Keratinocyte (primary cell): ENCODE data around the gene KIF25. TPM values are rescaled to one million over a fixed set of nuclear protein-coding genes. Genes with fewer than 3 reads are reported as not detected.

Experiments
- DNase-seq: peaks from one replicate; pipeline ENCODE4 v3.0.0-alpha.2; 2011; ENCODE audit warnings: low read depth, missing footprints, low spot score
- FAIRE-seq: peaks from 2 replicates; lab custom pipeline; 2011; peaks lifted over from hg19 to GRCh38; lab: Jason Lieb, UNC
- H2AFZ ChIP-seq: 2 replicates; pipeline ENCODE4 v1.6.0; 2012; ENCODE audit warnings: low read length, control low read depth, inconsistent platforms; ENCODE audit not compliant: control insufficient read depth
- H3K27ac ChIP-seq: 2 replicates; pipeline ENCODE4 v1.5.1; 2011; ENCODE audit warnings: low read length; ENCODE audit not compliant: control insufficient read depth, insufficient read depth
- H3K27me3 ChIP-seq: 3 replicates; pipeline ENCODE4 v1.6.0; 2011; ENCODE audit warnings: low read length; ENCODE audit not compliant: control insufficient read depth, insufficient read depth; ENCODE audit errors: extremely low read depth
- H3K36me3 ChIP-seq, 2 experiments: 2 replicates in 1 of 2; 3 replicates in 1 of 2; pipeline ENCODE4 v1.5.1; 2011; ENCODE audit warnings: low read length in 2 of 2, mild to moderate bottlenecking in 1 of 2; ENCODE audit not compliant: control insufficient read depth in 2 of 2, insufficient read depth in 2 of 2; ENCODE audit errors: extremely low read depth in 1 of 2
- H3K4me1 ChIP-seq: 3 replicates; pipeline ENCODE4 v1.5.1; 2011; ENCODE audit warnings: low read length; ENCODE audit not compliant: control insufficient read depth, insufficient read depth; ENCODE audit errors: extremely low read depth
- H3K4me2 ChIP-seq: 3 replicates; pipeline ENCODE4 v1.6.0; 2011; ENCODE audit warnings: low read depth, low read length; ENCODE audit not compliant: control insufficient read depth, insufficient read depth; ENCODE audit errors: extremely low read depth
- H3K4me3 ChIP-seq, 3 experiments: fragments of 200-600 bp in 1 of 3; sonication (generic) in 1 of 3; 2 replicates in 2 of 3; 3 replicates in 1 of 3; pipeline ENCODE4 v1.5.1; 2011 to 2016; ENCODE audit warnings: low read length in 3 of 3, mild to moderate bottlenecking in 3 of 3, control low read depth in 2 of 3, inconsistent platforms in 1 of 3, low read depth in 1 of 3, mixed read lengths in 1 of 3, mixed run types in 1 of 3, moderate library complexity in 1 of 3; ENCODE audit not compliant: control insufficient read depth in 2 of 3, insufficient read depth in 2 of 3; ENCODE audit errors: extremely low read depth in 1 of 3
- H3K79me2 ChIP-seq: 2 replicates; pipeline ENCODE4 v1.6.0; 2012; ENCODE audit warnings: low read length; ENCODE audit not compliant: control insufficient read depth, insufficient read depth
- H3K9ac ChIP-seq: 3 replicates; pipeline ENCODE4 v1.6.0; 2011; ENCODE audit warnings: low read length; ENCODE audit not compliant: control insufficient read depth, insufficient read depth; ENCODE audit errors: extremely low read depth
- H3K9me1 ChIP-seq: 3 replicates; pipeline ENCODE4 v1.6.0; 2011; ENCODE audit warnings: low read length; ENCODE audit not compliant: control insufficient read depth, insufficient read depth; ENCODE audit errors: extremely low read depth
- H3K9me3 ChIP-seq: 2 replicates; pipeline ENCODE4 v1.5.1; 2012; ENCODE audit warnings: low read depth, low read length; ENCODE audit not compliant: control insufficient read depth
- H4K20me1 ChIP-seq: 3 replicates; pipeline ENCODE4 v1.6.0; 2011; ENCODE audit warnings: low read length; ENCODE audit not compliant: control insufficient read depth, insufficient read depth; ENCODE audit errors: extremely low read depth
- CTCF ChIP-seq, 3 experiments: IDR thresholded peaks in 1 of 3; conservative IDR thresholded peaks in 1 of 3; optimal IDR thresholded peaks in 1 of 3; 2 replicates in 2 of 3; 3 replicates in 1 of 3; pipeline versions ENCODE3 to v1.5.1; 2011; ENCODE audit warnings: low read length in 3 of 3, mild to moderate bottlenecking in 3 of 3, moderate library complexity in 2 of 3, control low read depth in 1 of 3, inconsistent platforms in 1 of 3; ENCODE audit not compliant: insufficient read depth in 2 of 3; ENCODE audit errors: extremely low read depth in 1 of 3
- EZH2 ChIP-seq: IDR thresholded peaks from one replicate; pipeline ENCODE4 v1.6.1; 2012; ENCODE audit warnings: inconsistent platforms, mild to moderate bottlenecking, low read length, moderate library complexity
- dilution Hi-C: fragments of 300-500 bp; cut with MboI; formaldehyde crosslinking; loops from one replicate; pipeline ENCODE4 v1.7.0; 2020; ENCODE audit warnings: low sequenced_read_pairs; ENCODE audit not compliant: extremely low pct_ligation_motif_present
- polyA plus RNA-seq, 5 experiments: library from polyadenylated mRNA; depleted of rRNA in 3 of 5; stranded (reverse) in 3 of 5; stranded (forward) in 1 of 5; unstranded in 1 of 5; fragments of >200 nt; gene quantifications; 1 replicate in 1 of 5; 2 replicates in 3 of 5; 3 replicates in 1 of 5; pipeline versions ENCODE4 v1.2.1 to v1.2.3, GENCODE V29; 2011 to 2012; ENCODE audit warnings: missing spikeins in 2 of 5, low read depth in 1 of 5, low replicate concordance in 1 of 5

The KIF25 gene
- polyA plus RNA-seq, 1 donor (not counting 4 experiments of a cell fraction or from before 2014, with no cell fraction given), result not detected

GRCh38 chr6:167970230-167970629 is 27.2 kb upstream of the KIF25 start:
- Histone ChIP-seq H3K79me2 (no peaks in the 10 kb centered on the region), H2AFZ (no peak overlapping the region), H3K4me3 (no peak overlapping the region), H3K36me3 (peaks cover 20 to 23% of the 10 kb centered on the region in 2 experiments), H3K9me3 (no peaks in the 10 kb centered on the region), H4K20me1 (peaks cover 3% of the 10 kb centered on the region), H3K27me3 (no peaks in the 10 kb centered on the region), H3K9ac (no peak overlapping the region), H3K9me1 (no peaks in the 10 kb centered on the region), H3K4me2 (no peak overlapping the region), H3K4me1 (no peaks in the 10 kb centered on the region), H3K27ac (no peak overlapping the region)
- no peak for DNase-seq
- FAIRE-seq, result no peak
- TF ChIP-seq EZH2, result no peak
- TF ChIP-seq CTCF (optimal IDR thresholded peaks at IDR 0.05 in 1 of 3, IDR thresholded peaks at IDR 0.05 in 1 of 3, conservative IDR thresholded peaks at IDR 0.05 in 1 of 3; ENCODE audit: extremely low read depth in 1 of 3, insufficient read depth in 2 of 3, low read length in 3 of 3), result no peak
- dilution Hi-C loops, result no loop called here

DNA sequence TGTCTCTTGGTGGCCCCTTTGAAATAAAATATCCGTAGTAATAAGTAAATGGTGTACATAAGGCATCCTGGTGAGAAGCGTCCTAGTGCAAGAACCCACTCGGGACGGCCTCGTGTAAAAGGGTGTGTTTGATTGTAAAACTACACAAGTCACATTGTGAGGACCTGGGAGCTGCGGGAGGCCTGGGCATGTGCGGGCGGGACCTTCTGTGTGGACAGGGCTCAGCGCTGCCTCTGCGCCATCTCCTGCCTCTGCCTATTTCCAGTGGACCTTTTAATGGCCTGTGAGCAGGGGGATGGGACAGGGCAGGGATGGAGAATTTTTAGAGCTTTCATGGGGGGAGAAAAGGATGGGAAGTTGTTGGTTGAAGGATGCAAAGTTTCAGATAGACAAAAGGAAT is 25.3 kb upstream of the KIF25 start:
- H3K36me3 ChIP-seq, result peaks cover 12 to 19% of the 10 kb centered on the region in 2 experiments
- no peaks in the 10 kb centered on the region for H3K4me1 ChIP-seq
- H3K79me2 ChIP-seq, result no peaks in the 10 kb centered on the region
- no peak overlapping the region for H2AFZ ChIP-seq
- peaks cover 3% of the 10 kb centered on the region for H4K20me1 ChIP-seq
- no peak for DNase-seq
- TF ChIP-seq EZH2, result no peak
- no peak for TF ChIP-seq CTCF (optimal IDR thresholded peaks at IDR 0.05 in 1 of 3, IDR thresholded peaks at IDR 0.05 in 1 of 3, conservative IDR thresholded peaks at IDR 0.05 in 1 of 3; ENCODE audit: extremely low read depth in 1 of 3, insufficient read depth in 2 of 3, low read length in 3 of 3)
- no peak for FAIRE-seq
- no peaks in the 10 kb centered on the region for H3K9me1 ChIP-seq
- H3K27me3 ChIP-seq, result no peaks in the 10 kb centered on the region
- no peak overlapping the region for H3K4me3 ChIP-seq
- H3K27ac ChIP-seq, result no peak overlapping the region
- dilution Hi-C loops, result no loop called here
- H3K4me2 ChIP-seq, result no peak overlapping the region
- no peaks in the 10 kb centered on the region for H3K9me3 ChIP-seq
- no peak overlapping the region for H3K9ac ChIP-seq
